Measurements from ENCODE around the gene TMEM272.

Gene TMEM272

DNA sequence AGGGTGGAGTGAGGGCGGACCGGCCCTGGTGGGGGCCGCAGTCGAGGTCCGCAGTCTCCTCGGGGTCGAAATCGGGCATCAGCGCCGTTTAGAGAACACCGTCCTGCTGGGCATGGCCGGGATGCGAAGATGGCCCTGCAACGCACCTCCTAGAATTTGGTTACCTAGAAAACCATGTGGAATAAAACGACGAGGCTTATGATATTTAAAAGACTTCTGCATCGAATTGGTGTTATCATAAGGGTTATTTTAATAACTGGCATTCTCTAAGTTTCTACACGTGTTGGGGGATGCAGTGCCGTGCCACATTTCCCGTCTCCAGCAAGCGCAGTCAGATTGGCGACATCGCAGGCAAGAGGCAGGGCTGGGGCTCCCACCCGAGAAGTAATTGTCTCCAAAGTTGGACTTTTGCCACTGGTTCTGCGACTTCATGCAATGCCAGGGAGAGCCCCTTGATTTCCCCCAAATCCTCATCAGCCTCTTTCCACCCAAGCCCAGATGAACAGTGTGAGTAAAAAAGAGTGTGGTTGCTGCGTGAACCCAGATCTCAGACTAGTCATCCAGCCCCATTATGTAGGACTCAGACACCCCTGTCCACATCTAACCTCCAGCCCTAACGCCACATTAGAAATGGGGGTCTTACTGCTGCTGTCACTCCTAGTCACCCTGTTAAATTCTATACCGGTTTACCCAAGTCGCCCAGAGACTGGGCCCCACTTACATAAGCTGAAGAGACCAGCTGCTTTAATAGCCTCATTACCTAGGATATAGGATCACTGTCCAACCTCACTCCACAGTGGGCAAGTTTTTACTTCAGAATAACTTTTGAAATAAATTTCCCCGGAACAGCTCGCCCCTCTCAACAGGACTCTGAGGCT lies 40.4 kb downstream of the TMEM272 start:
- no peak for DNase-seq

DNA sequence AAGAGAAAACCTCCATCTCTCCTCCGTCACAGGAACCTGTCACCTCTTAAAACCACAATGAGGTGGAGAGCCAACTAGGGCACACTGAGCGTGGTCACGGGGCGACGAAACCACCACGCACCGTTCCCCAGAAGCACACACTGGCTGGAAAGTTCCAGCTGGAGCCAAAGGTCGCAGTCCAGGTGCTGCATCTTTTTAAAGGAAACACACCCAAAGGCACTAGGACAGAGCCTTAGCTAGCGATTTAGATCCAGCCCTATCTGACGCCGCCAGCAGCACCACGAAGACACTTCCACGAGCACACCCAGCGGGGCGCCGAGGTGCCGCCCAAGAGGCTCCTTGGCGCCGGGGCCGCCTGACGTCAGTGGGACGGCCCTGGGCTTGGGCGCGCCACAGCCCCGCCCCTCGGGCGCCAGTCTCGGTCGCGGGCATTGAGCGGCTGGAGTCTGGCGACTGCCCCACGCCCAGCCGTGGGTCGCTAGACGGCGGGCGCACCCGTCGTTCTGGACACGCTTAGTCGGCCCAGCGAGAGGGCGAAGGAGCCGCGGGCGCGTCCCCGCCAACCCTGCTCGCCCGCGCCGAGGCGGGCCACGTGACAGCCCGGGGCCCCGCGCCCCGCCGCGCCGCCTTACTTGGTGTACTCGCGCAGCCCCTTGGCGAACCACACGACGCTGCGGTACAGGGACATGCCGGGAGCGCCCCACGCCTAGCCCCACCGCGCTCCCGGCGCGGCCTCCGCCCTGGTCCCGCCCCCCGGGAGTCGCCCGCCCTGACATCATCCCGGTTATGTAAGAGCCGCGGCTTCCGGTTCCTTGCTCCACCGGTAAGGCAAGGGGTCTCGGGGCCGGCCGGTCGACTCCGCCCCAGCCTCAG lies 41.3 kb downstream of the TMEM272 start, which contains the start of gene DHRS12:
Gene DHRS12 (minus strand): TSS at position 742 of the 873 bp plus-strand sequence. CDS start 4,504 bp downstream, outside the sequence.
- DNase-seq: peak; percentile 76 to 81

DNA sequence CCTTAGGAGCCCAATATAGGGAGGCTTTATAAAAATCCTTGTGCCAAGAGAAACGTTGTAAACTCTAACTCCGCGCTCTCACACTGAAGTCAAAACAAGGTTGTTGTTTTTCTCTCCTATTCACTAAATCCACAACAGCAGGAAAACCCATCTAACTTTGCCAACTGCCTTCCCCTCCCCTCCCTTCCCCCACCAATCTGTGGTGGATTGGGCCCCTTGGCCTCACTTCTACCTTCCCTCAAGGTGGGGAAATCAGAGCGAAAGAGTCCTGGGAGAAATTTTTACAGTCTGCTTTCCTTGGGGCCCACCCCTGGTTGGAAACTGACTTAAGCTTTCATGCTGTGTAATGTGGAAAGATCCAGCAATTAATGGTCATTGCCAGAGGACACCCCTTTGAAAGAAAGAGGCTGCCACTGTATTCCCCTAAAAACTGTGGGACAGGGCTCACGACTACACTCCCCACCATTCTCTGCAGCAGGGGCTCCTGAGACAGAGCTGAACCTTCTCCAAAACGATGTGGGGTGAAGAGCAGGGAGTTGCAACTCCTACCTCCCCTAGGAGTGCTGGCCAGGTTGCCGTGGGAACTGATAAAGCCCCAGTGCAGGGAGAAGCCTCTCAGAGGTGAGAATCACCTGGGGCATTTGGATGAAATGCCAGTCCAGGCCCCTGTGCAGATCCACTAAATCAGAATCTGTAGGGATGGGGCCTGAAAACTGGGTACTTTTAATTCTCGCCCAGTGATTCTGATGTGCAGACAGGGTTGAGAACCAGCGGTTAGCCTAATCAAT lies 42.2 kb downstream of the TMEM272 start:
- DNase-seq: no peak

DNA sequence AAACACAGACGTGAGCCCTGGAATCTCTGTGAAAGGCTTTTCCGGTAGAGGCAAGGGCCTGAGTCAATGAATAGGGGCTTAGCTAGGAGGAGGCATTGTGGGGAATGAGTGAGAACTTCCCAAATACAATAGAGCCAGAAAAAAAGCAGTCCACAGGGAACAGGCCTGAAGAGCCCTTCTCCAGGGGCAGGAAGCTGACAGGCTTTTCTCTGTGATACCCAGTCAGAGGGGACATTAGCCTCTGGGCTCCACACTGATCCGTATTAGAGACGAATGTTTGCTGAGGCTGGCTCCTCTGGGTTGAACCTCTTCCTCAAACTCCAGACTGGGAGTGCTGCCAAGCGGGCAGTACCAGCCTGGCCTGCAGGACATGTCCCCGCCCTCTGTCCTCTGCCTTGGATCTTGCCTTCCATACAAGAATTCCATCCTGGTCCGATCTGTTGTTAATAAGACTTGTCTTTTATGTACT lies 43.3 kb downstream of the TMEM272 start:
- peak in 1 of 2 experiments; percentile 48 for DNase-seq

DNA sequence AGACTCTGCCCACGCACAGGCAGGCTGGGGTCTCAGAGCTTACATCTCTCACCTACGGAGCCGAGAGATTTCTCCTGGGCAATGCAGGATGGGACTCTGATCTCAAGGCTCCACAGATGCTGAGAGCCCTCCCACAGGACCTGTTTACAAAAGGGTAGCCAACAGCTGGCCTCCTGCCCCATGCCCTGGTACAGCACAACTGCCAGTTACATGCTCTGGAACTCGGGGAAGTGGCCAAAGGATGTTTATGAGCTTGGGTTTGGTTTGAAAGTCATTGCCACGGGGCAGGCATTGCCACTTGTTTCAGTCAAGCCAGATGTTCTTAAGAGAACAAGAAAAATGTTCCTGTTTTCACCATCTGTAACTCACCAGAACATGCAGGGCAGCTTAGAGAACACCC lies 44.5 kb downstream of the TMEM272 start:
- DNase-seq: no peak

DNA sequence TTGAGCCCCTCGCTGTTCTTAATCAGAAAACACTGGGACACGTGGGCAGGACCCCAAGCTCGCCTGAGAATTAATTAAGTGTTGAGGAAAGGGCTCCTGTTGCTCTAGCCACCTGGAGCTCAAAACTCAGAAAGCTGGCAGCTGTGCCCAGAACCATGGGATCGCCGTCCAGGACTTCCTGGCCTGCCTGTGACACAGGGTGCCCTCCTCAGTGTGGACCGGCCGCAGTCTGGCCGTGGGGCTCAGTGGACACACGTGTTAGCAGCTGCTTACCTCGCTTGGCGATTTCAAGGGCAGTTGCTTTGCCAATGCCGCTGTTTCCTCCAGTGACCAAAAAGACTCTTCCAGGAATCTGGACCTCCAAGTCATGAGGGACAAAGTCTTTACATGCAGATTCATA lies 45.7 kb downstream of the TMEM272 start:
- no peak for DNase-seq

DNA sequence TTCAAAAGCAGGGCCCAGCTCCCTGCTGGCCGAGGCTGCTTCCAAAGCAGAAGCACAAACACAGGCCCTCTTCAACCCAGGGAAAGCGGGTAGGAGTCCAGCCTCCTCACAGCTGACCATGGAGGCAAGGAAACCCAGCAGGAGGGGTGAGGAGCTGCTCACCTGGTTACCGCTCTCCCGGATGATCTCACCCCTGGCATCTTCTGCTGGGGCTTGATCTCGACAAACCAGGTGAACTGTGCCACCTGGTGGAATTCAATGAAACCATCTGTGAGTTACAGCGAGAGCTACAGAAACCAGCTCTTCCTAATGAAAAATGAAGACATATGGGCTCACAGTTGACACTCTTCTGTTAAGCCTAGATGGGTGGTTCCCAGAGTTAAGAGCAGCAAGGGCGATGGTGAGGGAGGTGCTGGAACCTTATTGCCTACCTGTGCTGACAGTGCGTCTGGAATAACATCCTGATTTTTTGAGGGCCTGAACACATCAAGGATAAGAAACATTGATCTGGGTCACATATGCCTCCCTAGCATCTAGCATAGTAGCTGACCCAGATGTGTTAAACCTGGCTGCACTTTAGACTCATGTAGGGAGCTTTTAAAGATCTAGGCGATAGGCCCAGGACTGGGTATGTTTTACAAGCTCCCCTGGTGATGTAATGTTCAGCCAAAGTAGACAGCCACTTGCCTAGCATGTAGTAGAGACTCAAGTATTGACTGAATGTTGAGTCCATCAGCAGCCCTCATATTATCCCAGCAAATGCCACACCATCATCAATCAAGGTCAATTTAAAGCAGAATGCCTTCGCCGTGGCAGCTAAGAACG lies 47.1 kb downstream of the TMEM272 start:
- peak; percentile 43 to 76 for DNase-seq

DNA sequence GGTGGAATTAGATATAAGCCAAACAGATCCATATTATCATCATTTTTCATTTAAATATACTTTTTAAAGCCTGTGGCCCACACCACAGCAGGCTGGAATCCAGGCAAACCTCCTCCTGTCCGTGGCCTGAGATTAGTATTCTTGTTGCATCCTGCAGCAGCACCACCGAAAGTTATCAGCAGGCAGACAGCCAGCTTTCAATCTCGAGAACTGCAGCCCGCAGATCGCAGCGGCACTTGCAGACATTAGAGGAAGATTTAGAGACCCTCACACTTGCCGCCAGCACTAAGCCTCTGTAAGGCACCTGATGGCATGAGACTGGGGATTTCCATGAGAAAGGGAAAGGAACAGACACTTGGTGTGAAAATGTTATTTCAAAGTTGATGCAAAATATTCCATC lies 48.4 kb downstream of the TMEM272 start:
- no peak for DNase-seq

DNA sequence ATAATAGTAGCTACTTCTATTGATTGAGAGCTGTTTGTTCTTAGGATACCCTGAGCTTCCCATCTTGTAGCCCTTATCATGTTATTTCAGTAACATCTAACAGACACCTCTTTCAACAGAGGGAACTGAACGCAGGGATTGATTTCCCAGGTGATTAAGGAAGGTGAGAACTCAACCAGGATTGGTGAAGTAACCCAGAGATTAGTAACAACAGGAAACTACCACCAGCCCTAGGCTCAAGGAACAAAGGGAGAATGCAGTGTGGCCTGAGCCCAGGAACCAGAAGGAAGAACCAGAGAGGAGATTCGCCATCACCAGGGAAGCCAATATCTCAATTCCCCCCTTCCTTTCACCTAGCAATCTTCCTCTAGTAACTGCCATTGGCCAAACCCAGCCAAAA lies 49.6 kb downstream of the TMEM272 start:
- no peak for DNase-seq

DNA sequence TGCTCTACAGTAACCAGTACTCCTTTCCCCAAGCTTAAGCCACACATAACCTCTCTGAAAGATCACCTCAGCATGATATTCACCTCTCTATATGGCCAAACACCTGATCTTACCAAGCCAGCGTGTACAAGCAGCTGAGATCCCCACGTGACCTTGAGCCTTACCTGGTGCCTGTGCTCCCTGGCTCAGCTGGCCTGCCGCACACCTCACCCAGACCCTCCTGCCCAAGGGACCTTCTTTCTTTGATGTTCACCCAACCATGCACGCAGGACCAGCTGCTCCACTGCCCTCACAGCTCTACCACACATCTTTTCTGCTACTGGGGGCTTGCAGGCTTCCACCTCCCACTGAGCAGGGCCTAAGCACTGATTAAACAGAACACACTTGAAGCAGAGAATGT lies 50.0 kb downstream of the TMEM272 start:
- DNase-seq: no peak

DNA sequence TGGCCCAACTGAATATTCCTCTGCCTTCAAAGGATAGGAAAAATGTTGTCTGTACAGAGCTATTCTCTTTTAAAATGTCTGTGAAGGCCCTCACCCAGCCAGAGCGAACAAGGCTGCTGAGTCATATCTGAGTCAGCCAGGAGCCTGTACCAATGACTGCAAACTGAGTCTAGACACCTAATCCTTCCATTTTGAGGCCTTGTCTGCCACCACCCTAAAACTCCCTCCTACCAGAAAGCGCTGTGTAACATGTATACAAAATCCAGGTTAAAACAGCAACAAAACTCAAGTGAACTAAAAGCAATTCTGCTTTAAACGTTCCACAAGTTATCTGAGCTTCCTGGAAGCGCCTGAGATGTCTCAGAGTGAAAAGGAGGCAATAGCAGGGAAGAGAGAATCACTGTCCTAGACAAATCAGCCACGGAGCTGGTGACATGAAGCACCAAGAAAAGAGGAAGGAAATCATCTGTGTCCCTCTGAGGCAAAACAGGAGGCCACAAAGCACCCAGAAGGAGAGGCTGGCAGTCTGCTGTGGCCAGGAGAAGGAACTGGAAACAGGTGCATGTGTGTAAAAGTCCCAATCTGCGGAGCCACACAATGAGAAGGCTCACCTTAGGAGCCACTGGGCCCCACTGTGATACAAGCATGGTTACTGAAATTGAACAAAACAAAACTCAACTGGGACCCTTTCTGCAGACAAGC lies 51.3 kb downstream of the TMEM272 start:
- no peak for DNase-seq

DNA sequence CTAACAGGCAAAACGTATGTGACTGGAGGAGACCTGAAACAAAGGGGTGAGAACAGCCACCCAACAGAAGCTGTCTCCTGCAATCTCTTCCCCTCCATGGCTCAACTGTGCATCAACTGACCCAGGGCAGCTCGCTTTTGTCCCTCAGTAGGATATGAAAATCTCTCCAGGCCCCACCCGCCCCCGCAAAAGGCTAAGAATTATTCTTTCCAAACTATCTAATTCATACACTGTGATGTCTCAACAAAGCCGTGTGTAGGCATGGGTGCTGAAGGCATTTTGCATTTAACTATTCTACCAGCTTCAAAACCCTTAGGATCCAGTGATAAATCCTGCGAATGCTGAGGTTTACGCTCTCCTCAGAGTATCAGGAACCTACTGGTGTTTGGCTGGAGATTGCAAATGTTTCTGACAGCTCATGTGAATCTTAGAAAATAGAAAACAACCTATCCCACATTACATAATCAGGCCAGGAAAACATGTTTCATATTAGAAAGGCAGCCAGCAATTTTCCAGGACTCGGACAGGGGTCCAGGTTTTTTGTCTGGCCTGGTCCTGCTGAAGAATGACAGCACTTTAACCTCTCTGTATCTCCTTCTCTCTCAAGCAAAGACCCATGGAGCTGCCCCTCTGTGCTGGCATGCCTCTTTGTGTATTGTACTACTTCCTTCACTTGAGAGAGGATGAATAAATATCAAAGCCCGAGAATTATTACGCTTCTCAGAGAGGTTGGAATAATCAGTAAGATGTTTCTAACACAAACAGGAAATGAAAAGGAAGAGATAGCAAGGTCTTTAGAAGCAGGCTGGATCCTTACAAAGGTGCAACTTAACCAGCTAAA lies 58.3 kb downstream of the TMEM272 start:
- DNase-seq: no peak

DNA sequence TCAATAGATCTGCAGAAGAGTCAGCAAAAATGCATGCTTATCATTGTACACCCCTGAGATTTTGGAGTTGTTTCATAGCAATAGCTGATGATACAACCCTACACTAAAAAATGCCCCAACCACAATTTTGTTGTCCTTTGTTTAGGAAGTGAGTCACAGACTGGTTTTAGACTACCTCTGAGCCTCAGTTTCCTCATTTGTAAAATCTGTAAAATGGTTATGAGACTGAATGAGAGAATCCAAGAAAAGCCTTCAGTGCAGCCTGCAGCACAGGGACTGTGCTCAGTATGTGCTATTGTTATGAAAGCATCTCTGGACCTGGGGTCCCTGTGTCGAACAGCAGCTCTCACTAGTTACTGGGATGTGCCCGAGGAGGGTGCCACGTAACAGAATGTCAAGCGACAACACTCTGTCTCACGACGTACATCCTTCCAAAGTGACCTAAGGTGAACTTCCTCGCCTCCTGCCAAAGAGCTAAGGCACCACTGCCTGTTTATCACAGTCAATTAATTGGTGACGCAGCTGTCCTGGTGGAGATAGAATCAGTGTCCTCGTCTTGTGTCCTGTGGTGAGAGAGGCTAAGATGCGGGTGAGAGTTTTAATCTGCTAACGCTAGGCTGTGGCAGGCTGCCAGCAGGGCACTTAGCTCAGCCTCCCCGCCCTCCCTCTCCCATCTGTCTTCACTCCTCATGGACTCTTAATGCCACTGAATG lies 59.1 kb downstream of the TMEM272 start:
- peak; percentile 91 to 96 for DNase-seq

DNA sequence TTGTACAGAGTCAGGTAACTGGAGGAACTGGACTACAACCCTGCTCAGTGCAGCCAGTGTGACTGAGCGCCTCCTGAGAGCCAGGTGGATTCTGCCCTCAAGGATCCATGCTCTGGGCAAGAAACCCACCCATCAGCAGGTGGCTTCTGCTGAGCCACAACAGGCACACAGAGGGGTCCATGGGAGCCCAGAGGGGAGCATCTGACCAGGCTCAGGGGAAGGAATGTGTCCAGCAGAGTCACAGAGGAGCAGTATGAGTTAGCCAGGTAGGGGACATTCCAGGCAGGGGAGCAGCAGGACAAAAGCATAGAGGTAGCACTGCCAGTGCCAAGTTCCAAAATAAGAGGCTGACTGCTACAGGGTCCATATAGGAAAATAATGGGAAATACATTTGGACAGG lies 60.9 kb downstream of the TMEM272 start:
- no peak for DNase-seq

DNA sequence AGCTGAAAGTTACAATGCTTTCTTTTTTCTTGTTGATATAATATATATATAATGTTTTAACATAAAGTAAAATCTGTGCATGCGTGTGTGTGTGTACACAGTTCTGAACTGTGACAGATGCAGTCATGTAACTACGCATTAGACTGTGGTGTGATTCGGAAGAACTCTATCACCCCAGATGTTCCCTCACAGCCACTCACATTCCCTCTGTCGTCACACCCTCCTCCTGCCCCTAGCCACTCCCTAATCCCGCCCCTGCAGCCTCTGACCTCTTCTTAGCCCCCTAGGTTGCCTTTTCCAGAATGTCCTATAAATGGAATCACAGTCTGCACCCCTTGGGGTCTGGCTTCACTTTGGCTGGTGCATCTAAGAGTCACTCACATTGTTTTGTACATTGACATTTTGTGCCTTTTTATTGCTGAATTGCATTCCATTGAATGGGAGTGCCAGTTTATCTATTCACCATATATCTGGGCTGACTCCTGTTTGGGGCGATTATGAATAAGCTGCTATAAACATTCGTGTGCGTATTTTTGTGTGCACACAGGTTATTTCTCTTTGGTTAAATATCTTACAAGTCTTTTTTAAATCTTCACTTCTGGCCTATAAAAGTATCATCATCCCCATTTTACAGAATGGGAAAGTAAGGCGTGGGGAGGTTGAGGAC lies 61.4 kb downstream of the TMEM272 start:
- no peak for DNase-seq

DNA sequence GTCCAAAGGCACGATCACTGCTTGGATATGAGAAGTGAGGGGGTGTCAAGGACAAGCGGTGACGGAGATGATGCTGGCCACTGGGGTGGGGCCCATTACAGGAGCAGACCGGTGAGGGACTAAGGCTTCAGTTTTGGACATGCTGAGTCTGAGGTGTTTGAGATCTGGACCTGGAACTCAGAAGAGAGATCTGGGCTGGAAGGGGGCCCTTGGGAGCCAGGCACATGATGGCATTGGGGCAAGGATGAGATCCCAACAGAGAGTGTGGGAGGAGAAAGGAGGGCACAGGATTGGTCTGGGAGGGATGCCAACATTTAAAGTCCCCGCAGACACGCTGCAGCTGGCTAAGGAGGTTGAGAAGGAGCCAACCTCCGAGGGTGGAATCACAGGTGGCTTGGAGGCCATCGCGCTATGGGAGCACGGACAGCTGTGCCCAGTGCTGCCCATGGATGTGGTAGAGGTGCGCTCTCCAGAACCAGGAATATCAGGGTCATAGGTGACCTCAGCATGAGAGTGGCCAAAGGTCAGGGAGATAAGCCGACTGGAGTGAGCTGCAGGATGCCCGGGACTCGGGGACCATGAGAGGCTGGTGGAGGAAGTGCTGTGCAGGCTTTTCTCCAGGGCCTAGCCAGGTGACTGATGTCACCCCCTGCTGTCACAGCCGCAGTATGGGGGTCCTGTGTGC lies 62.8 kb downstream of the TMEM272 start:
- DNase-seq: no peak

DNA sequence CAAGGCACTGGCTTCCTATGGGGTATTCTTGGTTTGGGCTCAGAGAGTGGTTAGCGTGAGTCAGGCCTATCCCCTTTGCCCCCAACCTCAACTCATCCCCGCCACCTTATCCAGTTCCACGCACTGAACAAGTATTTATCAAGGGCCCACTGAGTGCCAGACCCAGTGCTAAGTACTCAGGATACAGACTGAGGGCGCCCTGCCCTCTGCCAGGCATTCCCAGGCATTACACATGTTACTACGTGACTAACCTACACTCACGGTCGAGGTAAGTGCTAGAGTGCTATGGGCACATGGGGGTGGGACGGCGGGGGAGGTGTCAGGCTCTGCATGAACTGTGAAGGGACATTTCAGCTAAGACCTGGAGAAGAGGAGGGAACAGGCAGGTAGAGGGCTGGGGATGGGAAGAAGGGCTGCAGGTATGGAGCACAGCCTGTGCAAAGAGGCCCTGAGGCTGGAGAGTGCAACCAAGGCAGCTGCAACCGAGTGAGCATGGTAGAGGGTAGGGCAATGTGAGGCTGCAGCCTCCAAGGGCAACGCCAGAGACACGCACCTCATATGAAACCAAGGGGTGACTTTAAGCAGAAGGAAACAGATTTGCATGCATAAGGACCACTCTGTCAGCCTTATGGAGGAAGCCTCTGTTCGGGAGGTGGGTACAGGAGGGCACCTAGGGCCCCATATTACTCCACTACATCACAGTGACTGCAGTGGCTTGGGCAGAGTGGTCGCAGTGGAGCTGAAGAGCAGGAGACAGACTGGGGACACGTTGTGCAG lies 63.5 kb downstream of the TMEM272 start:
- no peak for DNase-seq

DNA sequence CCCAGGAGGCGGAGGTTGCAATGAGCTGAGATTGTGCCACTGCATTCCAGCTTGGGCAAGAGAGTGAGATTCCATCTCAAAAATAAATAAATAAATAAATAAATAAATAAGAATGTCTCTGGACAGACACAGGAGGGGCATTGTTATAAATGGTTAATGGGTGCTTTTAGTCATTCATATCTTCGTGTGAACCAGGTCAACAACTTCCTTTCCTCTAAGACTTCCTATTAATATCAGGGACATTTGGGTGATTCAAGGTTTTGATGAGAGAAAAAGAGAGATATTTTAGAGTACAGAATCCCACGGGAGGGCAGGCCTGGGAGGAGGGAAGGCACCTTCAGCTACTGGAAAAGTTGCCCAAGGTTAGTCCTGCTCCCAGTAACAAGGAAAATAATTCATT lies 64.9 kb downstream of the TMEM272 start:
- DNase-seq: no peak
